HG03558 (cell line): ENCODE data around the gene B3GAT1.

Source experiments
- ATAC-seq: cut with Tn5 transposase; IDR thresholded peaks from one replicate; pipeline ENCODE4 v1.9.1; 2021; ENCODE audit warnings: moderate number of reproducible peaks; ENCODE audit not compliant: unreplicated experiment; ENCODE audit errors: extremely low read depth

Gene B3GAT1

GRCh38 chr11:134413043-134413825 lies 1.2 kb upstream of the B3GAT1 start:
- no peak for ATAC-seq

GRCh38 chr11:134410766-134411165 lies 1.3 kb downstream of the B3GAT1 start:
- ATAC-seq = no peak

GRCh38 chr11:134409552-134410429 lies 2.3 kb downstream of the B3GAT1 start:
- no peak for ATAC-seq

GRCh38 chr11:134407923-134408322 lies 4.1 kb downstream of the B3GAT1 start:
- ATAC-seq = no peak

GRCh38 chr11:134407321-134407828 lies 4.7 kb downstream of the B3GAT1 start:
- ATAC-seq = no peak

- ATAC-seq = no peak
Measured at GRCh38 chr11:134406264-134407185, 5.5 kb downstream of the B3GAT1 start.

- no peak for ATAC-seq
Measured at GRCh38 chr11:134405841-134406240, 6.2 kb downstream of the B3GAT1 start.

- ATAC-seq = no peak
Measured at GRCh38 chr11:134405436-134405835, 6.6 kb downstream of the B3GAT1 start.

GRCh38 chr11:134404575-134405341 lies 7.3 kb downstream of the B3GAT1 start:
- ATAC-seq = no peak

GRCh38 chr11:134402910-134403309 lies 9.1 kb downstream of the B3GAT1 start:
- ATAC-seq = no peak

GRCh38 chr11:134401825-134402809 lies 9.9 kb downstream of the B3GAT1 start:
- no peak for ATAC-seq

GRCh38 chr11:134399996-134400395 lies 12.0 kb downstream of the B3GAT1 start:
- no peak for ATAC-seq

- no peak for ATAC-seq
Measured at GRCh38 chr11:134399293-134399654, 12.8 kb downstream of the B3GAT1 start.

- ATAC-seq = no peak
Measured at GRCh38 chr11:134398644-134399292, 13.3 kb downstream of the B3GAT1 start.

- ATAC-seq = no peak
Measured at GRCh38 chr11:134398079-134398444, 14.0 kb downstream of the B3GAT1 start.

- ATAC-seq = no peak
Measured at GRCh38 chr11:134397304-134398078, 14.6 kb downstream of the B3GAT1 start.

GRCh38 chr11:134395002-134395401 lies 17.0 kb downstream of the B3GAT1 start:
- no peak for ATAC-seq
